OCI-LY1 (cell line): ENCODE results near the gene TRIL.

Source experiments
- H2AFZ ChIP-seq: fragments of 200-600 bp; sonication (generic), shearing (Covaris generic); 2 replicates; pipeline ENCODE4 v1.6.0; 2014; ENCODE audit warnings: antibody characterized with exemption, mild to moderate bottlenecking, low read length
- H3F3A ChIP-seq: fragments of 200-600 bp; sonication (generic), shearing (Covaris generic); 2 replicates; pipeline ENCODE4 v1.6.0; 2014; ENCODE audit warnings: mild to moderate bottlenecking, antibody characterized with exemption, low read length, moderate library complexity; ENCODE audit not compliant: insufficient read depth
- H3K27ac ChIP-seq: fragments of 200-600 bp; sonication (generic); 2 replicates; pipeline ENCODE4 v1.5.1; 2014; ENCODE audit warnings: low read length, mixed run types, mild to moderate bottlenecking, low read depth; ENCODE audit not compliant: poor library complexity, severe bottlenecking
- H3K27me3 ChIP-seq: fragments of 200-600 bp; sonication (generic); 2 replicates; pipeline ENCODE4 v1.6.0; 2014; ENCODE audit warnings: antibody characterized with exemption, mild to moderate bottlenecking, low read length, moderate library complexity; ENCODE audit not compliant: insufficient read depth
- H3K36me3 ChIP-seq: fragments of 200-600 bp; sonication (generic); 2 replicates; pipeline ENCODE4 v1.6.1; 2014; ENCODE audit warnings: mild to moderate bottlenecking, antibody characterized with exemption, low read length, moderate library complexity, mixed read lengths; ENCODE audit not compliant: insufficient read depth
- H3K4me1 ChIP-seq: fragments of 200-600 bp; sonication (generic); 2 replicates; pipeline ENCODE4 v1.5.1; 2014; ENCODE audit warnings: mild to moderate bottlenecking, low read length, moderate library complexity; ENCODE audit not compliant: insufficient read depth, severe bottlenecking
- H3K4me2 ChIP-seq: fragments of 200-600 bp; sonication (generic), shearing (Covaris generic); 2 replicates; pipeline ENCODE4 v1.6.1; 2014; ENCODE audit warnings: low read length
- H3K4me3 ChIP-seq: fragments of 200-600 bp; sonication (generic); 2 replicates; pipeline ENCODE4 v1.5.1; 2014; ENCODE audit warnings: low read length, low read depth, mild to moderate bottlenecking, mixed read lengths; ENCODE audit not compliant: poor library complexity, severe bottlenecking
- H3K79me2 ChIP-seq: fragments of 200-600 bp; shearing (Covaris generic); 2 replicates; pipeline ENCODE4 v1.6.1; 2016; ENCODE audit warnings: mixed run types, low read length, mixed read lengths; ENCODE audit not compliant: insufficient read depth
- H3K9ac ChIP-seq: fragments of 200-600 bp; sonication (generic), shearing (Covaris generic); 2 replicates; pipeline ENCODE4 v1.6.1; 2014; ENCODE audit warnings: mild to moderate bottlenecking, low read length, mixed read lengths
- H3K9me2 ChIP-seq: fragments of 200-600 bp; sonication (generic), shearing (Covaris generic); 2 replicates; pipeline ENCODE4 v1.6.1; 2014; ENCODE audit warnings: low read depth, mild to moderate bottlenecking, low read length, mixed read lengths
- H3K9me3 ChIP-seq: fragments of 200-600 bp; shearing (Covaris generic); 2 replicates; pipeline ENCODE4 v1.6.1; 2014; ENCODE audit warnings: low read length, mixed read lengths
- H4K20me1 ChIP-seq: fragments of 200-600 bp; sonication (generic), shearing (Covaris generic); 2 replicates; pipeline ENCODE4 v1.6.0; 2016; ENCODE audit warnings: mild to moderate bottlenecking, low read length; ENCODE audit not compliant: insufficient read depth
- EZH2 ChIP-seq: fragments of 200-600 bp; sonication (generic), shearing (Covaris generic); IDR thresholded peaks from 2 replicates; pipeline ENCODE4 v1.8.0; 2017; ENCODE audit warnings: borderline replicate concordance, mixed run types, mild to moderate bottlenecking, antibody characterized with exemption, low read length, moderate library complexity, mixed read lengths
- TF ChIP-seq, protein P1 (sequence below): fragments of 200-600 bp; sonication (generic), shearing (Covaris generic); IDR thresholded peaks from 2 replicates; pipeline ENCODE4 v1.5.1; 2017; ENCODE audit warnings: mild to moderate bottlenecking, antibody characterized with exemption, low read length, moderate library complexity, mixed read lengths

TRIL gene

DNA sequence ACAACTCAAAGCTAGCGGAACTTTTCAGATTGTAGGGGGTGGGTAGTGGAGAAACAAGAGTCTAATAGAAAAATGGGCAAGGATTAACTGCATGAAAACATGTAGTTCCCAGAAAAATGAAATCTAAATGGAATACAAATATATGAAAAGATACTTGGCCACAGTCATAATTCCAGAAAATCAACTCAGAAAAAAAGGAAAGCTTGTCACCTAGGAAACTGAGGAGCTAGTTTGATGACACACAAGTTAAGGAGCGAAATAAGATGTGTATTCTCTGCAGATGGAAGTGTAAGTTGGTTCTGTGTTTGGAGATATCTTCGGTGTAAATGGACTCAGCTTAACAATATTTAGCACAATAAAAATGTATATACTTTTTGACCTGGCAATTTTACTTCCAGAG lies 52.7 kb downstream of the TRIL start:
- H4K20me1 ChIP-seq = no peaks in the 10 kb centered on the region
- H3K9me3 ChIP-seq = no peaks in the 10 kb centered on the region
- no peaks in the 10 kb centered on the region for H3K36me3 ChIP-seq
- H3K4me1 ChIP-seq = no peaks in the 10 kb centered on the region
- no peak overlapping the region for H3K4me3 ChIP-seq
- H3K79me2 ChIP-seq = no peaks in the 10 kb centered on the region
- H2AFZ ChIP-seq = no peak overlapping the region
- H3K9me2 ChIP-seq = no peaks in the 10 kb centered on the region
- H3K9ac ChIP-seq = no peak overlapping the region
- H3K27ac ChIP-seq = no peak overlapping the region
- H3K27me3 ChIP-seq = peaks cover 4% of the 10 kb centered on the region; the same call in 1 of the 2 replicates
- TF ChIP-seq, protein P1, sequence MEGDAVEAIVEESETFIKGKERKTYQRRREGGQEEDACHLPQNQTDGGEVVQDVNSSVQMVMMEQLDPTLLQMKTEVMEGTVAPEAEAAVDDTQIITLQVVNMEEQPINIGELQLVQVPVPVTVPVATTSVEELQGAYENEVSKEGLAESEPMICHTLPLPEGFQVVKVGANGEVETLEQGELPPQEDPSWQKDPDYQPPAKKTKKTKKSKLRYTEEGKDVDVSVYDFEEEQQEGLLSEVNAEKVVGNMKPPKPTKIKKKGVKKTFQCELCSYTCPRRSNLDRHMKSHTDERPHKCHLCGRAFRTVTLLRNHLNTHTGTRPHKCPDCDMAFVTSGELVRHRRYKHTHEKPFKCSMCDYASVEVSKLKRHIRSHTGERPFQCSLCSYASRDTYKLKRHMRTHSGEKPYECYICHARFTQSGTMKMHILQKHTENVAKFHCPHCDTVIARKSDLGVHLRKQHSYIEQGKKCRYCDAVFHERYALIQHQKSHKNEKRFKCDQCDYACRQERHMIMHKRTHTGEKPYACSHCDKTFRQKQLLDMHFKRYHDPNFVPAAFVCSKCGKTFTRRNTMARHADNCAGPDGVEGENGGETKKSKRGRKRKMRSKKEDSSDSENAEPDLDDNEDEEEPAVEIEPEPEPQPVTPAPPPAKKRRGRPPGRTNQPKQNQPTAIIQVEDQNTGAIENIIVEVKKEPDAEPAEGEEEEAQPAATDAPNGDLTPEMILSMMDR = no peak
- no peak for TF ChIP-seq EZH2
- H3F3A ChIP-seq = no peaks in the 10 kb centered on the region
- H3K4me2 ChIP-seq = no peak overlapping the region

DNA sequence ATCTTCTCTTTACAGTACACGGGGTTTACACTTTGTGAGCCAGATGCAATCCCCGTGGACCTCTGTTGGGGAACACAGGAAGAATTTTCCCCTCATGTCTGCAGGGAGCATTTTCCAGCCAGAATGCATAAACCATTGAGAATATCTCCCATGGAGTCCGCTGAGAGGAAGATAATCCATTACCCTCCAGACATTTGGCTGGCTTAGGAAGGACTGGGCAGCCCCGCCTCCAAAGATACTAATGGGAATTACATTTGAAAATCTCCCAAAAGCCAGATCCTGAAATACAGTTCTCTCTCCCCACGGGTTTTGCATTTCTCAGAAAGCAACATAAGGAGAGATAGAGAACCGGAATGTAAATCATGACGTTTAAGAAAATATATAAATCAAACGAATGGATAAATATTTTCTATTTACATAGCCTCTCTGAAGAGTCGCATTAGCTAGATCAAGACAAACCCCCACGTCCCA lies 53.5 kb downstream of the TRIL start:
- Histone ChIP-seq H3K9ac (no peak overlapping the region), H3K9me2 (no peaks in the 10 kb centered on the region), H3K4me2 (no peak overlapping the region), H3K4me3 (no peak overlapping the region), H2AFZ (no peak overlapping the region), H3K27ac (no peak overlapping the region), H3K4me1 (no peaks in the 10 kb centered on the region), H3K79me2 (no peaks in the 10 kb centered on the region), H3F3A (no peaks in the 10 kb centered on the region), H3K9me3 (no peaks in the 10 kb centered on the region), H3K36me3 (no peaks in the 10 kb centered on the region), H4K20me1 (no peaks in the 10 kb centered on the region), H3K27me3 (peaks cover 4% of the 10 kb centered on the region; the same call in 1 of the 2 replicates)
- TF ChIP-seq, protein P1 = no peak
- no peak for TF ChIP-seq EZH2

GRCh38 chr7:28903730-28904577 lies 54.2 kb downstream of the TRIL start:
- no peak for TF ChIP-seq EZH2
- TF ChIP-seq, protein P1 = no peak
- H3F3A ChIP-seq = no peaks in the 10 kb centered on the region
- no peak overlapping the region for H3K9ac ChIP-seq
- no peak overlapping the region for H2AFZ ChIP-seq
- H3K4me1 ChIP-seq = no peaks in the 10 kb centered on the region
- H3K9me2 ChIP-seq = no peaks in the 10 kb centered on the region
- no peaks in the 10 kb centered on the region for H3K79me2 ChIP-seq
- no peaks in the 10 kb centered on the region for H3K36me3 ChIP-seq
- H3K27me3 ChIP-seq = peaks cover 4% of the 10 kb centered on the region; the same call in 1 of the 2 replicates
- no peaks in the 10 kb centered on the region for H4K20me1 ChIP-seq
- no peak overlapping the region for H3K4me3 ChIP-seq
- no peaks in the 10 kb centered on the region for H3K9me3 ChIP-seq
- no peak overlapping the region for H3K4me2 ChIP-seq
- H3K27ac ChIP-seq = no peak overlapping the region
